Activated CD4-positive, alpha-beta T cell treated with anti-CD3 and anti-CD28 coated beads, Interleukin-2, amount 50 U/mL, for 4 hours (primary cell): ENCODE data around the gene MOBP.
"Not testable (repeated sequence)": the region's sequence is repeated elsewhere in the genome, so short reads cannot be mapped to it uniquely, and the experiment has no call there.

Experiments used
- DNase-seq, 2 experiments: peaks; one replicate each; pipeline ENCODE4 v3.0.0-alpha.2; 2020

MOBP gene, protein sequence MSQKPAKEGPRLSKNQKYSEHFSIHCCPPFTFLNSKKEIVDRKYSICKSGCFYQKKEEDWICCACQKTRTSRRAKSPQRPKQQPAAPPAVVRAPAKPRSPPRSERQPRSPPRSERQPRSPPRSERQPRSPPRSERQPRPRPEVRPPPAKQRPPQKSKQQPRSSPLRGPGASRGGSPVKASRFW

DNA sequence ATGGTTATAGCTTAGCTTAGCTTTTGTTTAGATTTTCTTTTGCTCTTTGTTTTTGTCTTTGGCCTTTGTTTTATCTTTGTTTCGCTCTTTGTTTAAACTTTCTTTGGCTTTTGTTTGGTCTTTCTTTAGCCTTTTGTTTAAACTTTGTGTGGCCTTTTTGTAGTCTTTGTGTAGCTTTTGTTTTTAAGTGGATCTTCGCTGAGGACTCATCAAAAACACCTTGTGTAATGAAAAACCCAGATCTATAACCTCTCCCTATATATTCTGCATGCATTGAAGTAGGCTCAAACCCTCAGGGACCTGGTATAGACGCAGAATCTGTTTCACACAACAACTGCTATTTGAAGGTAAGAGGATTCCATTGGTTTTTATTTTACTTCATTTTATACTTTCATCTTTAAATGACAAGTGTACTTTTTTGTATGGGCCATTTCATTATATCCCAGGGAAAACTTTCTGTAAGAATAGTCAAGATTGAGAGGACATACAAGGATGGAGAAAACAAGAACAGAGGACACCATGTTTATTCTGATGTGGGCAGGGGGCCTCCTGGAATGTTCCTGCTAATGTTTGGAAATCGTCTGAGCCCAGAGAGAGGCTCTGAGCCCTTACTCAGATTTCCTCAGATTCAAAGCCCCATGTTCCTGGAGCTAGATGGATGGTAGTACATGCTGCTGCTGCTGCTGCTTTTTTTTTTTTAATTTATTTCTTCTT lies at the start of gene MOBP:
MOBP (plus strand) TSS at position 287 of the 714 bp plus-strand sequence. CDS start 34,390 bp downstream, outside the sequence.
- no peak for DNase-seq

GRCh38 chr3:39418556-39419225 lies 48.8 kb upstream of the MOBP start:
- DNase-seq = not testable (repeated sequence)

- no peak for DNase-seq
These were observed 47.7 kb upstream of the MOBP start for GRCh38 chr3:39419742-39420315.

DNA sequence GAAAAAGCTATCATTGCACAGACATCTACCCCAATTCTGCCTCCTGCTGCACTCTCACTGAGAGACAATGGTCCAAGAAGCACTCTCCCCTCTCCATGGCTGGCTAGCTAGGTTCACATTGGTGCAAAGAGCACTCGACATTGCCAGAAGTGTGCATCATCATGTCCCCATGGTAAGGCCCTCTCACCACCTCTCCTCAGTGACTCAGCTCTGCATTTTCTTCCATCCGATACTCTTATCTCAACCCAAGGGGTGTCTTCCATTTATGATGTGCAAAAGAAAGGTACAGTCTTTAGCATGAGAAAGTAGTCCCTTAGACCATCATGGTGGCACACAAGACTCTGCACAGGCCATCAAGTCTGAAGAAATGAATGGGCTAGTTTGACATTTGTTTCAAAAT lies 46.9 kb upstream of the MOBP start:
- DNase-seq = no peak

GRCh38 chr3:39423436-39423970 lies 44.0 kb upstream of the MOBP start:
- no peak for DNase-seq

DNA sequence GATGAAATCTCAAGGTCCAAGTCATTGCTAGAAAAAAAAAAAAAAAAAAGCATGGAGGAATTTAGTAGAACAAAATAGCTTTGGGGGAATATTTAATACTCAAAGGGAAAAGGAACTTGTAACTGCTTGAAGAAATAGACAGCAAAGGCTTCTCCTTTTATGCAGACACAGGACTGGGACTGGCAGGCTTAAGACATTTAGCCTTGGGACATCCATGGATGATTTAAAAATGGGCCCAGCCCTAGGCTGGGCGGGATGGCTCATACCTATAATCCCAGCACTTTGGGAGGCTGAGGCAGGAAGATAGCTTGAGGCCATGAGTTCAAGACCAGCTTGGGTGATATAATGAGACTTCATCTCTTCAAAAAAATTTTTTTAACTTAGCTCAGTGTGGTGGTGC lies 41.2 kb upstream of the MOBP start:
- no peak for DNase-seq

GRCh38 chr3:39427506-39427905 lies 40.0 kb upstream of the MOBP start:
- no peak for DNase-seq

- no peak for DNase-seq
These were observed 38.7 kb upstream of the MOBP start for GRCh38 chr3:39428745-39429201.

DNA sequence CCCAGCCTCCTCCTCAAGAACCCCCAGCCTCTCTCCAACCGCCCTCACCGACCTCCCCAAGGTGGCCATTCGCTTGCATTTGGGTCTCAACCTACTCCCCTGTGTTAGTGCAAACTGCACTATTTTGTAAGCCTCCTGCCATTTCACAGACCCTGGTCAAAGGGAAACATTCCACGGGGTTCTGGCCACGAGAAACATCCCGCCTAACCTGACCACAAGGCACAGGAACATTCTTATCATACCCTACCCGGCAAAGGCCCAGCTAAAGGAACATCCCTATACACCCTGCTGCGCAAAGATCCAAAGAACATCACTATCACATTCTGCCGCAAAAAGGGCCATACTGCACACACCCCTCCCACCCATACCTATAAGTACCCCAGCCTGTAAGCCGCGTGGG lies 38.0 kb upstream of the MOBP start:
- DNase-seq = no peak

GRCh38 chr3:39432342-39432741 lies 35.1 kb upstream of the MOBP start:
- no peak for DNase-seq

- DNase-seq = no peak
These were observed 33.8 kb upstream of the MOBP start for GRCh38 chr3:39433642-39434041.

- DNase-seq = no peak
These were observed 32.9 kb upstream of the MOBP start for GRCh38 chr3:39434574-39434973.

- DNase-seq = no peak
These were observed 32.3 kb upstream of the MOBP start for GRCh38 chr3:39435006-39435748.

- DNase-seq = no peak
These were observed 28.6 kb upstream of the MOBP start for GRCh38 chr3:39438880-39439279.

- no peak for DNase-seq
These were observed 27.2 kb upstream of the MOBP start for GRCh38 chr3:39440316-39440715.

GRCh38 chr3:39443530-39443929 lies 23.9 kb upstream of the MOBP start:
- no peak for DNase-seq

GRCh38 chr3:39445927-39446326 lies 21.6 kb upstream of the MOBP start:
- DNase-seq = no peak

- no peak for DNase-seq
These were observed 21.0 kb upstream of the MOBP start for GRCh38 chr3:39446444-39446843.

- peak; percentile 21 to 40 for DNase-seq
These were observed 19.6 kb upstream of the MOBP start for GRCh38 chr3:39447637-39448483.

GRCh38 chr3:39448506-39449233 lies 18.8 kb upstream of the MOBP start:
- DNase-seq = no peak

DNA sequence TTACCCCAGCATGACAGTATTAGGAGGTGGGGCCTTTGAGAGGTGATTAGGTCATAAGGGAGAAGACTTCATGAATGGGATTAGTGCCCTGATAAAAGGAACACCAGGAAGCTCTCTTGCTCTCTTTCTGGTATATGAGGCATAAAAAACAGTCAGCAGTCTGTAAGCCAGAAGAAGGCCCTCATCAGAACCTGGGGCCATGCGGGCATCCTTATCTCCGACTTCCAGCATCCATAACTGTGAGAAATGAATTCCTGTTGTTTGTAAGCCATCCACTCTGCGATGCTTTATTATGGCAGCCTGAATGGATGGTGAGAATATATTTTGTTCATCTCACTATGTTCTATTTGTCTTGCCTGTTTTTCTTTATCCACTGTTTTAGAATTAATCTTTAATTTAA lies 17.7 kb upstream of the MOBP start:
- DNase-seq = no peak
